Liver (tissue), 3 donors: ENCODE data around the gene GLP2R.
"Not testable (repeated sequence)": the region's sequence is repeated elsewhere in the genome, so short reads cannot be mapped to it uniquely, and the experiment has no call there.

Source experiments
- EGR1 ChIP-seq, 2 donors: IDR thresholded peaks; 2 replicates each; pipeline ENCODE4 v1.6.1; 2016 to 2018; ENCODE audit warnings: antibody characterized with exemption in 2 of 2, low read depth in 2 of 2
- GABPA ChIP-seq, 2 donors: IDR thresholded peaks in 1 of 2; conservative IDR thresholded peaks in 1 of 2; 2 replicates each; pipeline ENCODE4 v1.6.1; 2016; ENCODE audit warnings: antibody characterized with exemption in 2 of 2, mild to moderate bottlenecking in 1 of 2, moderate library complexity in 1 of 2
- JUND ChIP-seq, 2 donors: IDR thresholded peaks; 2 replicates each; pipeline ENCODE4 v1.6.1; 2016; ENCODE audit warnings: antibody characterized with exemption in 2 of 2
- RAD21 ChIP-seq, 2 donors: IDR thresholded peaks; 2 replicates each; pipeline ENCODE4 v1.6.1; 2016; ENCODE audit warnings: antibody characterized with exemption in 2 of 2, mild to moderate bottlenecking in 2 of 2
- RXRA ChIP-seq, 2 donors: IDR thresholded peaks; 2 replicates each; pipeline ENCODE4 v1.6.1; 2017 to 2018; ENCODE audit warnings: antibody characterized with exemption in 2 of 2, mild to moderate bottlenecking in 1 of 2
- YY1 ChIP-seq: IDR thresholded peaks from 2 replicates; pipeline ENCODE4 v1.6.1; 2016; ENCODE audit warnings: antibody characterized with exemption, mild to moderate bottlenecking
- TF ChIP-seq, protein P1 (sequence below): IDR thresholded peaks from 2 replicates; pipeline ENCODE4 v1.6.1; 2016; ENCODE audit warnings: antibody characterized with exemption, mild to moderate bottlenecking
- TF ChIP-seq, protein P2 (sequence below): fragments of 150-350 bp; IDR thresholded peaks from 2 replicates; pipeline ENCODE4 v1.5.1; 2017; ENCODE audit warnings: improper control_type of control experiment, low read depth, low read length; ENCODE audit not compliant: missing input control
- TF ChIP-seq, protein P3 (sequence below): IDR thresholded peaks from 2 replicates; pipeline ENCODE4 v1.6.1; 2016; ENCODE audit warnings: antibody characterized with exemption
- TF ChIP-seq, protein P4 (sequence below): IDR thresholded peaks from 2 replicates; pipeline ENCODE4 v1.6.1; 2016; ENCODE audit warnings: antibody characterized with exemption
- donor health status: healthy.
- donor health status: healthy.

DNA sequence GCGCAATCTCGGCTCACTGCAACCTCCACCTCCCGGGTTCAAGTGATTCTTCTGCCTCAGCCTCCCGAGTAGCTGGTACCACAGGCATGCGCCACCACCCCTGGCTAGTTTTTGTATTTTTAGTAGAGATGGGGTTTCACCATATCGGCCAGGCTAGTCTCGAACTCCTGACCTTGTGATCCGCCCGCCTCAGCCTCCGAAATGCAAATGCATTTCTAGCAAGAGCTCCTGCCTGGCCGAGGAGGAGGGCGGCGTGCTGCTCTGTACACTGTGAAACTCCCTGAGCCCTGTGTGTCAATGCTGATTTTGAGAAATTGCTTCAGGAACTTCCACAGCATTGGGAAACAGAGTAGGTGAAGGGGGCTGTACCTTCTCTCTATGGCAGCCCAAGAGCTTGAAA is 95.5 kb downstream of the GLP2R start:
- TF ChIP-seq, protein P1, sequence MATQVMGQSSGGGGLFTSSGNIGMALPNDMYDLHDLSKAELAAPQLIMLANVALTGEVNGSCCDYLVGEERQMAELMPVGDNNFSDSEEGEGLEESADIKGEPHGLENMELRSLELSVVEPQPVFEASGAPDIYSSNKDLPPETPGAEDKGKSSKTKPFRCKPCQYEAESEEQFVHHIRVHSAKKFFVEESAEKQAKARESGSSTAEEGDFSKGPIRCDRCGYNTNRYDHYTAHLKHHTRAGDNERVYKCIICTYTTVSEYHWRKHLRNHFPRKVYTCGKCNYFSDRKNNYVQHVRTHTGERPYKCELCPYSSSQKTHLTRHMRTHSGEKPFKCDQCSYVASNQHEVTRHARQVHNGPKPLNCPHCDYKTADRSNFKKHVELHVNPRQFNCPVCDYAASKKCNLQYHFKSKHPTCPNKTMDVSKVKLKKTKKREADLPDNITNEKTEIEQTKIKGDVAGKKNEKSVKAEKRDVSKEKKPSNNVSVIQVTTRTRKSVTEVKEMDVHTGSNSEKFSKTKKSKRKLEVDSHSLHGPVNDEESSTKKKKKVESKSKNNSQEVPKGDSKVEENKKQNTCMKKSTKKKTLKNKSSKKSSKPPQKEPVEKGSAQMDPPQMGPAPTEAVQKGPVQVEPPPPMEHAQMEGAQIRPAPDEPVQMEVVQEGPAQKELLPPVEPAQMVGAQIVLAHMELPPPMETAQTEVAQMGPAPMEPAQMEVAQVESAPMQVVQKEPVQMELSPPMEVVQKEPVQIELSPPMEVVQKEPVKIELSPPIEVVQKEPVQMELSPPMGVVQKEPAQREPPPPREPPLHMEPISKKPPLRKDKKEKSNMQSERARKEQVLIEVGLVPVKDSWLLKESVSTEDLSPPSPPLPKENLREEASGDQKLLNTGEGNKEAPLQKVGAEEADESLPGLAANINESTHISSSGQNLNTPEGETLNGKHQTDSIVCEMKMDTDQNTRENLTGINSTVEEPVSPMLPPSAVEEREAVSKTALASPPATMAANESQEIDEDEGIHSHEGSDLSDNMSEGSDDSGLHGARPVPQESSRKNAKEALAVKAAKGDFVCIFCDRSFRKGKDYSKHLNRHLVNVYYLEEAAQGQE = not testable (repeated sequence)
- TF ChIP-seq RAD21 (IDR thresholded peaks at IDR 0.05); EGR1 (IDR thresholded peaks at IDR 0.05; ENCODE audit: low read depth in 2 of 2); YY1; JUND (IDR thresholded peaks at IDR 0.05); GABPA (IDR thresholded peaks at IDR 0.05 in 1 of 2, conservative IDR thresholded peaks at IDR 0.05 in 1 of 2); RXRA (IDR thresholded peaks at IDR 0.05): not testable (repeated sequence)
- TF ChIP-seq, protein P2, sequence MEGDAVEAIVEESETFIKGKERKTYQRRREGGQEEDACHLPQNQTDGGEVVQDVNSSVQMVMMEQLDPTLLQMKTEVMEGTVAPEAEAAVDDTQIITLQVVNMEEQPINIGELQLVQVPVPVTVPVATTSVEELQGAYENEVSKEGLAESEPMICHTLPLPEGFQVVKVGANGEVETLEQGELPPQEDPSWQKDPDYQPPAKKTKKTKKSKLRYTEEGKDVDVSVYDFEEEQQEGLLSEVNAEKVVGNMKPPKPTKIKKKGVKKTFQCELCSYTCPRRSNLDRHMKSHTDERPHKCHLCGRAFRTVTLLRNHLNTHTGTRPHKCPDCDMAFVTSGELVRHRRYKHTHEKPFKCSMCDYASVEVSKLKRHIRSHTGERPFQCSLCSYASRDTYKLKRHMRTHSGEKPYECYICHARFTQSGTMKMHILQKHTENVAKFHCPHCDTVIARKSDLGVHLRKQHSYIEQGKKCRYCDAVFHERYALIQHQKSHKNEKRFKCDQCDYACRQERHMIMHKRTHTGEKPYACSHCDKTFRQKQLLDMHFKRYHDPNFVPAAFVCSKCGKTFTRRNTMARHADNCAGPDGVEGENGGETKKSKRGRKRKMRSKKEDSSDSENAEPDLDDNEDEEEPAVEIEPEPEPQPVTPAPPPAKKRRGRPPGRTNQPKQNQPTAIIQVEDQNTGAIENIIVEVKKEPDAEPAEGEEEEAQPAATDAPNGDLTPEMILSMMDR = not testable (repeated sequence)
- TF ChIP-seq, protein P3, sequence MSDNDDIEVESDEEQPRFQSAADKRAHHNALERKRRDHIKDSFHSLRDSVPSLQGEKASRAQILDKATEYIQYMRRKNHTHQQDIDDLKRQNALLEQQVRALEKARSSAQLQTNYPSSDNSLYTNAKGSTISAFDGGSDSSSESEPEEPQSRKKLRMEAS = not testable (repeated sequence)
- TF ChIP-seq, protein P4, sequence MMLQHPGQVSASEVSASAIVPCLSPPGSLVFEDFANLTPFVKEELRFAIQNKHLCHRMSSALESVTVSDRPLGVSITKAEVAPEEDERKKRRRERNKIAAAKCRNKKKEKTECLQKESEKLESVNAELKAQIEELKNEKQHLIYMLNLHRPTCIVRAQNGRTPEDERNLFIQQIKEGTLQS = not testable (repeated sequence)
